DMS153 (cell line): Measurements from ENCODE around the gene UST.
A peak's percentile ranks its signal among the peaks of the same experiment; 100 is the strongest.
"Not testable (repeated sequence)": the region's sequence is repeated elsewhere in the genome, so short reads cannot be mapped to it uniquely, and the experiment has no call there.

Experiments used
- DNase-seq: peaks from one replicate; lab custom pipeline; 2025; lab: John Stamatoyannopoulos, UW

The UST gene

DNA sequence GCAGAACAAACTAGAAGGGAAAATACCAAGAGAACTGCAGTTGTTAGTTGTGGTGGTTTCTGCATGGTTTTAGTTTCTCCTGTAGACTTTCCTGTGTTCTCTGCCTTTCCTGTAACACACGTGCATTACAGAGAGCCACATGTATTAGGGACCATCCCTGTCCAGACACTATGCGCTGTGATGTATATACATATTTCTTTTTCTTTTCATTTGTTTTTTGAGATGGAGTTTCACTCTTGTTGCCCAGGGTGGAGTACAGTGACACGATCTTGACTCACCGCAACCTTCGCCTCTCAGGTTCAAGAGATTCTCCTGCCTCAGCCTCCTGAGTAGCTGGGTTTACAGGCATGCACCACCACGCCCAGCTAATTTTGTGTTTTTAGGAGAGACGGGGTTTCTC, 292.2 kb downstream of the UST start:
- not testable (repeated sequence) for DNase-seq

DNA sequence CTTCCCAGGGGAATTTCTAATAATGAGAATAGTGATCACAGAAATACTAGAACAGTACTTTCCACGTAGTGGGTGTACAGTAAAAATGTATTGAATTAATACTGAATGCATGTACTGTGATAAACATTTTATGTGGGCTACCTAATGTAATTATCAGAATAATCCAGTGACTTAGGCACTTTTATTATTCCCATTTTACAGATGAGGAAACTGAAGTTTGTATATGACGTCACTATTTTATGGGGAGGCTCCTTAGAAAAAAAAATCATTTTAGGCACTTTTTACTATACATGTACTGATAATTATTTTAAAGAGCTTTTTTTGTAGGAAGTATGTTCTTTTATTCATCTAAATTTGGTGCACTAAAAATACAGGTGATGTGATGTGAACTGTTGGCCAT, 295.1 kb downstream of the UST start:
- no peak for DNase-seq

DNA sequence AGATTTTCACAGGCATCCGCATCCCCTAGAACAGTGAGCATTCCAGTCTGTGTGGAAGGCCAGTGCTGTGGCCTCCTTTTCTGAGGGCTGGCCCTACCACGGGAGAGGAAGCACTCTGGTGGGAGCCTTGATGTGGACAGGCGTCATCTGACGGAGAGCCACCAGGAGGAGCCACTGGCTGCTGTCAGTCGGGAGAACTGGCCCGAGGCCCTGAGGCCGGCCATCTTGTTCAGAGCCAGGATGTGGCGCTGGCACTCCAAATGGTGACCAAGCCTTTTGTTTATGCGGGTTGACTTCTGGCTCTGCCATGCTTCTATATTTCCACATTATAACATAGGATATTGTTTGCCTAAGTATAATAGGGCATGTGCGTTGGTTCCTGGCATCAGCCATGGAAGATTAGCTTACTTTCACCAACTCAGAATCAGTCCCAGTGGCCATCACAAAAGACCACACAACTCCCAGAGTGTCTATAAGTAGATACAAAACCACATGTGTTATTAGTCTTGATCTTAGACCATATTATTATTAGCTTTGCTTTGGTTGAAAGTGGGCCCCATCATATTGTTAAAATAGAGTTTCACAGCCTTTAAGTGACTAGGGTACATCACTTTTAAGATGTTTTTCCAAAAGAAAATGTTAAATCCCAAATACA, 296.8 kb downstream of the UST start:
- no peak for DNase-seq

DNA sequence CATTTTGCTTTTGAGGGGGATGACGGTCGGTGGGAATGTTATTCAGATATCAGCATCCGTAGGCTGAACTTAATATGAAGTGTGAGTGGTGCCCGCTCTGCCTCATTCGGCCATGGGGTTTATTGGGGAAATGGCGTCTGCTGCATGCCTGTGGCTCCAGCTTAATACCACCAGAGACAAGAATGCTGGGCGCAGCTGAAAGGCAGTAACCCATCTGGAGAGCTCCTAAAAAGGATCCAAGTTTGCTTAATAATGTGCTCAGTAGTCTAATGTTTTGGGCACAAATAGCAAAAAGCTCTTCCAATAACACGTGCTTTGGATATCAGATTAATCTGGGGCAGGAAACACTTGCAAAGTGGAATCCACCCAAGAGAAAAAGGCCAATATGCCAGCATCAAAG, 297.7 kb downstream of the UST start:
- DNase-seq = no peak

DNA sequence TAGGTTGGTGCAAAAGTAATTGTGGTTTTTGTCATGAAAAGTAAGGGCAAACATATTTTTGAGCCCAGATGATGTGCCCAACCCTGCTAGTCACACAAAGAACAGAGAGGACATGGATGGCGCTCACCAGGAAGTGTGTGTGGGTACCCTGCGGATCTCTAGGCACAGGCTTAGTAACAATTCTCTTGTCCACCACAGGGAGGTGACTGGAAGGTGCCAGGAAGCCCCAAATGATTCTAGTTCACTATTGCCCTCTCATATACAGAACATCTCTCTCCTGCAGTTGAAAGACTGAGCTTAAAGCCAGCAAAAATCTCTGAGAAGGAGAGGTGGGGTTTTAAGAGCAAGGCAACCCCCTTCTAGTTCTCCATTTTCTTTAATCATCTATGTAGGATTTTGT, 298.6 kb downstream of the UST start:
- no peak for DNase-seq

DNA sequence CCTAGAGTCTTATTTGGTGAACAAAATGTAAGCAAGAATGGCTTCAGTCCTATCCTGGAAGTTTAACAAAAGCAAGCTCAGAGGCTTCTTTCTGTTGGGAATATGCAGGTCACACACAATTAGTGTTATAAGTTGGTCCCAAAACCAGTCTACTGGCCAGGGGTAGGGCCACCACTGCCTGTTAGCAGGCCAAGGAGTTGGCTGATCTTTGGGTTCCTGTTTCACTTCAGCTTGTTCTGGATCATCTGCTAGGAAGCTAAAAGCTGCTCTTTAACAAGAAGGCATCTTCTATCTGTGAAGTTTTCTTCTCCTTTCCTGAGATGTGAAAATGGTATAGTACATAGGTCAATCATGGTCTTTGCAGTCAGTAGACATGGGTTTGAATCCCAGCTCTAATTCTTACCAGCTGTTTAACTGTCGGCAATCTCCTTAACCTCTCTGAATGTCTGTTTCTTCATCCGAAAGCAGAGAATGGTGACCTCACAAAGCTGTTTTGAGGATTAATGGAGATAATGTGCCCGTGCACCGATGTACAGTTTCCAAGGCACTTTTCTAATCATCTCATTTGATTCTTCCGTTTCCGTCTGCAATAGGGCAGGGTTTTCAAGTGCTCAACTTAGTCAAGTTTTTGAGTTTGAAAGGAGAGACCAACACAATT, 299.5 kb downstream of the UST start:
- DNase-seq = no peak

DNA sequence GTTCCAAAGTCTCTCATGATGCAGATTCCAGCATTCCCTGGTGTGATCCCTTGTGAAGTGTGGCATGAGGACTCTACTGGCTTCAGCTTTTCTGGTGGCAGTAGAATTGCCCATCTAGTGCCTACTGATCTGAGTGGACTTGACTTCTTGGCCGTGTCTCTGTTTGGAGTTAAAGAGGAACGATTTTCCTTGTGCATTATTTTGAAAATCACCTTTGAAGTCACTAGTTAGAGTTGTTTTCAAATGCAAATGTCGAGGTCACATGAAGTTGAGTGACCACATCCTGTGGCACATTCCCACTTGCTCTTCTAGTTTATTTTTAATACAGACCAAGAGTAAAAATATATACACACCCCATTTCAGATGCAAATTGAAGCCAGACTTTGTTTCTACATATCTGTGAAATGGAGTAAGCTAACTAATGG, 300.0 kb downstream of the UST start:
- no peak for DNase-seq

DNA sequence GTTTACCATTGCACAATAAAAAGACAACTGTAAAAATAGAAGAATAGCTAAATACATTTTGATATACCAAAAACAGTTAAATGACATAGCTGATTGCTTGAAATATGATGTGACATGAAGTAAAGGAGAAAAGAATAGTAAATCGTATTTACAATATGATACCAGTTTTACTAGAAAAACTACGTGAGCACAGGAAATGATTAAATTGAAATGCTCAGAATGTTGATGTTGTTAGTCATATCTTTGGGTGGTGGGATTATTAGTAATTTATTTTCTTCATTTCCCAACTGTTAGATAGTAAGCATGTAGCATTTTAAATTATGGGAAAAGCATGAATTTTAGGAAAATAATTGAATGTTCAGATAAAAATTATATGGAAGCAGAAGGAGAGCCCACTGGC, 302.4 kb downstream of the UST start:
- DNase-seq = no peak

DNA sequence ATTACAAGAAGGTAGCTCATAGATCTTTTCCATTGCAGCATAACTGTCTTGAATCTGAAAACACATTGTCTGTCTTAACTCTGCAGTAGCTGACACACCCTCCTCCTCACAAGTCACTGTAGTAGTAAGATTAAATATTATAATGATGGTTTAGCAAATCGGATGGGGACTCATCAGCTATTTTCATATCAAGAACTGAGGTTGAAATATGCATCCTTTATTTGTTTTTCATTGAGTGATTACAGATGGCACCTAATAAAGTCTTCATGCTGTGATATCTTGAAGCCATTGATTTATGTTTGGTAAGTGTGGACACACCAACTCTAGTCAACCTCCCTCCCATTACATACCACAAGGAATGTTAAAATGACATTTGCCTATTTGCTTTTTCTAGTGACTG, 303.3 kb downstream of the UST start:
- DNase-seq = no peak

DNA sequence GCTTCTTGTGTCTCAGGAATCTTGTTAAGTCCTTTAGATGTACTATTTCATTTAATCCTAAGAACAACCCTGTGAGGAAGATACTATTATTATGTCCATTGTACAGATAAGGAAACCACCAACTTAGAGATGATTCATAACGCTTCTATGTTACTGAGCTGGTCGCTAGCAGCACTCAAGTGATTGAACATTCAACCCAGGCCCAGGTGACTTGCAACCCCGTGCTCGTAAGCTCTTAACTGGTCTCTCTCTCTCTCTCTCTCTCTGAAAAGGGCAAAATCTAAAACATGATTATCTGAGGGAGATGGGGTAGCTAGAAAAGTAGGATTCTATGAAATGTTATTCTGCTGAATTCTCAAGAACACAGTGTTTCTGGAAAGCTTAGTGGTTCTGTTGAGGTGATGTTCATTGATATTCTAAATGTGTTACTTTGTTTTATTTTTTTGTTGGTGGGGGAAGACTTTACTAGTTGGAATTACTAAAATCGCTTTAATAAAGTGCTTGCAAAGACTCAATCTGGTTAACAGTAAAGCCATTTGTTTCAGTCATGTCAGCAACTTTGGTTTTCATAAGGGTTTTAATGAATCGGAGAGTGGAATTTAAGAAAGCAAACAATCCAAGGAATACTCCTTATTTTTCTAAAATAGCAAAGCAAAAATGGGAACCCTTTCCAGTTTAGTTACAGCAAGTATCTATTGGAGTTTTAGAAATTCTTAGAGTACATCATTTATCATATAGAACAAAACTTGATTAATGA, 305.7 kb downstream of the UST start:
- no peak for DNase-seq

DNA sequence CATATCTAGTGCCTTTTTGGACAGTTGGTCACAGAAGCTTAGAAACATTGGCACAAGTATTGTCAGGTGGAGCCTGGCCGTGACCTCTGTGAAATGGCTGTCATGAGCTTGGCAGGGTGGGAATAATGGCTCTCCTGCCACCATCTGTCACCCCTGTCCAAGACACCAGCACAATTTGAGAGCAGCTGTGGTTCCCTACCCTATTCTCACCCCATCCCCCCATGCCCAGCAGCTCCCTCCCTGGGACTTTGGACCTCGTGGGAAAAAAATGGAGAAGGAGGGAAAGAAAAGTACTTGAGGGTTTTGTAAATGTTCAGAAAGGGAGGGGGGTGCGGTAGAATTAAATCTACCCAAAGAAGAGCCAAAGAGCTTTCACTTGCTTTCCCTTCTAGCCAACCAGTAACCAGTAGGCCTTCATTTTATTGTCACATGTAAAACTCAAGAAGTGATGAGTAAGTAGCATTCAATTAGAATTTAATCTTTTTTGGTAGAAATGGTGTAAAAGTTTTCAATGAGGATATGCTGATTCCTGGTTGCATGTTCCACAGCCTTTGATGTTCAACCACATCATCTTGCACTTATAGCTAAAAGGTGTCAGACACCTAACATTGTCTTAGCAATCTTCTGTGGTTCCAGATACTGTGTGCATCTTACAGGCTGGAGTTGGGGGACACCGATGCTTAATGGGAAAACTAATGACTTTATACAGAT, 307.2 kb downstream of the UST start:
- no peak for DNase-seq

DNA sequence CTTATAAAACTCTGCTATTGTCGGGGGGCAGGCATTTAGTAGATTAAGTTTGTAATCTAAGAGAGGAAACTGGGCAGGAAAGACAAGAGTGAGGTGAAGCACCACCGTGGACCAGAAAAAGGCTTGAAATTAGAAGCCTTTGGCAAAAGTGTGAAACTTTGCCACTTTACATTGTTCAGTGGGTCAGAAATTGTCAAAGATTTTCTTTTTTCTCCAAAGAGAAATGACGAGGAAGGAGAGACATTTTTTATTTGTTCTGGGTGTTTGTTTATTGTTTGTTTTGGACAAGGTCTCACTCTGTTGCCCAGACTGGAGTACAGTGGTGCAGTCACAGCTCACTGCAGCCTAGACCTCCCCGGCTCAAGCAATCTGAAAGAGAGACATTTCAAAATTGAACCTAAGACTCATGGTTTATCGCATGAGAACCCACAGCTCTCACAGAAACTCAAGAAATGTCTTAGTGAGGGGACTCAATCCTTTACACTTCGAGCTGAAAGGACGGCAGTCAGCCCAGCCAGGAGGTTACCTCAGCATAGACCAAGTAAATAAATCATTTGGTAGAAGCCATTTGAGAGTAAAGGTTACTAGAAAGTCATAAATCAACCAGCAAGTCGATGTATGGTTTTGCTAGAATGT, 307.8 kb downstream of the UST start:
- DNase-seq = no peak

DNA sequence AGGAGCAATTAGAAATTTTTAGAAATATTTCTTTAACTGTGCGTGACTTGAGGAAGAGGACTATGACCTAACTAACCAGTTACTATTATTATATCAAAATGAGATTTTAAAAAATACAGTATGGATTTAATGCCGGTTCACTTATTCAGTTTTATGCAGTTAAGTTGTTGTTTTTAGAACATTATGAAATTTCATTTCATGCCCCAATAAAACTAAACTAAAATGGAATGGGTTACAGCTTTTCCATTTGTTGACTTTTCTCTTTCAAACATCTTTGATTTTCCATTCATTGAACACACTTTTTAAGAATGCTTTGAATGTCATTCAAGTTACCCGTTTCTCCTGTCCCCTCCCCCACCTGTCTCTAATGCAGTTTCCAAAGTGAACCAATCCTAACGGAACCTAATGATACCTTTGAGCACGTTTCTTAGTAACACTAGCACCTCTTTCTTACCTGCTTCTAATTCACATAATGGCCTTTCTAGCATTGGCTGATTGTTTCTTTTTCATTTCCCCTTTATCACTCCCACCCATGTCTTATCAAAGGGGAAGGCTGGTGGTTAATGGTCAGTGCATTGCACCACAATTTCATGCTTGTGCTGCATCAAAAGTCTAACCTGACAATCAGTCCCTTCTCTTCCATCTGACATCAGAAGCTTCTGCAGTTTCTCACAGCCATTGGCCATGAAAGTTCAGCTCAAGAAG, 308.5 kb downstream of the UST start:
- DNase-seq = no peak

DNA sequence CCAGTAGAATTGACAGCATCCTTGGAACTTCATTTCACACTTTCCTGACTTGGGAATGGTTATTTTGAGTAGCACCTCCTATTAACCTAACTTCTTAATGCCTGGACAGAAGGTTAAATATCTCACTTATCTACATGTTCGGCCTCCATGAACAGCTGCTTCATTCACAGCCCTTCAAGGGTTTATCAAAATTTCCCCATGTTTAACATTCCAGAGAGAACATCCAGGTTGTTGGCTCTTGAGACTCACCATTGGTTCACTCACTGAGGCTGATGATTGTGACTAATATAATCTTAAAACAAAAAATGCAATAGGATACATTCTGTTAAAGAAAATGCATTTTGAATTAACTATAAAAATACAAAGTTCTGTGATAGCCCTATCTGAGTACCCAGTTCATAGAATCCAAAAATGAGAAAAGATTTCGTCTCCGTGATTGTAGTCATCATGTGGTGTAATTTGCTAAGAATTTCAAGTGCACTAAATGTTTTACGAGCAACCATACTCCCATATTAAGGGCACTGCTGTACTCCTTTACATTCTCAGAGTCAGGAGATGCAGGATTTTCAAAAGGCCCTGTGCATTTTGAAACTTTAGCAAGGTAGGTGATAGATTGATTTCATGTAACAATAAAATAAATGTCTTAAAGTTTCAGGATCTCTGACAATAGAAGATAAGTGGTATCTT, 310.1 kb downstream of the UST start:
- no peak for DNase-seq

DNA sequence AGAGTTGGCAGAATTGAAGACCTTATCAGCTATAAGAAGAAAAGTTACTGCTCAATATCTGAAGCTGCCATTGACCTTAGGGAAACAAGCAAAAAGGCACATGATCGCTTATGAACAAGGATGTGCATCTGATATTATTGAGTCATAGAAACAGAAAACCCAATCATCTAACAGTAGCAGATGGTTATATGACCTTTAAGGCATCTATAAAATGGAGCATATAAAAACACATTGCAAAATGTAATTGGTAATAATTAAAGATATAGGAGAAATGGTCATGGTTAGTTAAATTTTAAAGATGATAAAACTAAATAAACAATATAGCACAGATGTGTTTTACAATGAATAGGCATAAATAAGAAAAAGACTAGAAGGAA, 310.6 kb downstream of the UST start:
- DNase-seq = no peak

DNA sequence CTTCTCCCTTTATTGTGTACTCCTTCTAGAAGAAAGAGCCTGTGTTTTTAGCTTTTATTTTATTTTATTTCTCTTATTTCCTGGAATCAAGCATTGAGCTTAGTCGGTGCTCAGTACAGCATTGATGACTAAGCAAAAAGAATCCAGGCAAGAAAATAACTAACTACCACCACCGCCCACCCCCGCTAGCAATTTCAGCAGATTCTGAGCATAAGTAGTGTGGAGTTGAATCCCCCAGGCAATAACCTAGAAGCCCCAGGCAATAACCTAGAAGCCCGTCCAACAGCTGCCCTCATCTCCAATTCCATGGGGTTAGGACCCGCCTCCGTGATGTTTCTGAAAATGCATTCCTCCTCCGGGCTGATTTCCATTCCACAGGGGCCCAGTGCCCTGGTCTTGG, 312.7 kb downstream of the UST start:
- DNase-seq = no peak

DNA sequence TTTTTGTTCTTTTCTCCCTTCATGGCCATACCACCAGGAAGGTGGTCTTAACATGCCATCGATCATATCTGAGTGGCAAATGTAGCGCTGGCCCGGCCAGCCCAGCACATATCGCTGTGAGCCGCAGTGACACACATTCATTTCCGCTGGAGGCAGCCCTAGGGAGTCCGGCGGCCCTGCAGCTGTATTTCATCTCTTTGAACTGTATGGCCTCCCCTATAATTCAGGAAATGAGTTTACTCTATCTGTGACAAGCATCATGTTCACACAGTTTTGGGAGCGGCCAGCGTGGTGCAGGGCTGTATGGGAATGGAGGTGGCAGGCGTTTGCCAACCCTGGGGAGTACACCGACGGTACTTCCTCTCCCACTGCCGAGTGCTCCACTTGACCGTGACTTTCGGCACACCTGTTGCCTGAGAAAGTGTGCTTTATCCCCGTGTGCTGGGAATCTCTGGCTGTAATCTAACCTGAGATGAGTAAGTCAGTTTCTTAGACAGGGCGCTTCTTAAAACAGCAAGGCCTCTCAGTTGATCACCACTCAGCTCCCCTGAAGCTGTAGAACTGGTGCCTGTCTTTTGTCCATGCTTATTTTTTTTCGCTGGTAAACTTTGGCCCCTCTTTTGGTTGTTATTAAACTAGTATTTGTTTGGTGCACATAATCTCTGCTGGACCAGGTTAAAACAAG, 313.6 kb downstream of the UST start:
- DNase-seq = peak; percentile 65

DNA sequence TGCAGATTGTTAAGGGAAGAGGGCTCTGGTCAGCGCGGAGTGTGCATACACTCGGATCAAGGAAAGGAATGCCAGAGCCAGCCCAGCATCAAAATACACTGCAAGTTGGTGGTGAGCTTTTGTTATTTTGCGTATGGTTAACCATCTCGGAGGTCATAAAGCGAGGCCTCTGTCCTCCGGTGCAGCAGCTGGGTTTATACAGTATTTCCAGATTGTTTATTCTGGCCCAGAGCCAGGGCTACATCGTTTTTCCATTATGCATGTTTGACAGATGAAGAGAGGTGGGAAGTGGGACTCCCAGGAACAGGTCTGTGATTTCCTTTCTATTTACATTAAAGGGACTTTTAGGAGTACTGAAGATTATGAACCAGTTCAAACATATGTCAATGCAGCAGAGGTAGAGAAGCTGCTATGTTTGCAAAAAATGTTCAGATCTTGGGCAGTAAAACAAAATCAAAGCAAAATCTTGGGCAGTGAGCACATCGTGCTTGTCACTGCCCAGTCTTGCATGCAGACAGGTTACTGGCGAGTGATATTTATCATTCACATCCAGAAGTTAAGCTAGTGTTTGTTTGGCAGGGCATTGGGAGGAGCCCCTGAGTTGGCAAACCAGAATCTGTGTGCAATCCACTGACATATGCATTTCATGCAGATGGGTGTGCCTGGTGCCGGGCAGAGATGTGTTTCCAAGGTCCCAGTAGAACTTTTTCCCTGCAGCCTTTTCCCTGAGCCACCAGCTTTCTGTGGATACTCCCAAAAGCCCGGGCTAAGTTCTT, 314.3 kb downstream of the UST start:
- DNase-seq = peak; percentile 96

DNA sequence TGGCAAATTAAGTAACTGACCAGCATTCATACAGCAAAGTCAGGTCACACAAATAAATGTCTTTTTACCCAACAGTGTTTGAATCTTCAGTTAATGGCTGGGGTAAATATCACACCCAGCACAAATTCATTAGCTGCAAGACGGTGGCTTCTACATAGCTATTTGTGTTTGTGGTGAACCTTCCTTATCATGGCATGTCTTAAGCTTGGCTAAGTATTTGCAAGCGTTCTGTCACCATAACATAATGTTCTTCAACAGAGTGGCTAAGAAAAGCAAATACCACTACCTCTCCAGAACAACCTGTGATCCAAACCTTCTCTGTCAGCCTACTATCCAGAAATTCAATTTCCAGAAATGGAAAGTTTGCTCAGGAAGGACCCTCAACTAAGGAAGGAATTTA, 315.1 kb downstream of the UST start:
- no peak for DNase-seq
